Osteoblast (primary cell): ENCODE measurements around the gene CEPT1. TPM values are rescaled to one million over a fixed set of nuclear protein-coding genes. Genes with fewer than 3 reads are reported as not detected.

Experiments used
- DNase-seq: peaks from one replicate; pipeline ENCODE4 v3.0.0; 2011; ENCODE audit warnings: low spot score, mixed read lengths; ENCODE audit not compliant: insufficient read length; ENCODE audit errors: missing footprints
- H2AFZ ChIP-seq: 2 replicates; pipeline ENCODE4 v1.6.0; 2011; ENCODE audit warnings: mild to moderate bottlenecking, low read length
- H3K27ac ChIP-seq: 2 replicates; pipeline ENCODE4 v1.5.1; 2011; ENCODE audit warnings: mild to moderate bottlenecking, low read depth, low read length, moderate library complexity
- H3K27me3 ChIP-seq: 2 replicates; pipeline ENCODE4 v1.6.0; 2012; ENCODE audit warnings: mild to moderate bottlenecking, control low read depth, inconsistent platforms, low read length, moderate library complexity; ENCODE audit not compliant: insufficient read depth
- H3K36me3 ChIP-seq: 2 replicates; pipeline ENCODE4 v1.5.1; 2011; ENCODE audit warnings: mild to moderate bottlenecking, low read length, control low read depth, moderate library complexity; ENCODE audit not compliant: insufficient read depth
- H3K4me1 ChIP-seq: 2 replicates; pipeline ENCODE4 v1.5.1; 2011; ENCODE audit warnings: mild to moderate bottlenecking, low read length, control low read depth, moderate library complexity; ENCODE audit not compliant: insufficient read depth
- H3K4me2 ChIP-seq: 2 replicates; pipeline ENCODE4 v1.6.0; 2011; ENCODE audit warnings: mild to moderate bottlenecking, low read length; ENCODE audit not compliant: insufficient read depth
- H3K4me3 ChIP-seq: fragments of 200-600 bp; sonication (generic); 3 replicates; pipeline ENCODE4 v1.5.1; 2012; ENCODE audit warnings: mild to moderate bottlenecking, low read length, inconsistent platforms; ENCODE audit not compliant: insufficient read depth
- H3K79me2 ChIP-seq: 2 replicates; pipeline ENCODE4 v1.6.0; 2012; ENCODE audit warnings: mild to moderate bottlenecking, low read length, control low read depth, inconsistent platforms; ENCODE audit not compliant: insufficient read depth
- H3K9me3 ChIP-seq: 2 replicates; pipeline ENCODE4 v1.5.1; 2011; ENCODE audit warnings: low read depth, low read length, control low read depth
- H4K20me1 ChIP-seq: 2 replicates; pipeline ENCODE4 v1.6.0; 2012; ENCODE audit warnings: mild to moderate bottlenecking, low read length, control low read depth; ENCODE audit not compliant: insufficient read depth
- total RNA-seq: library from RNA; depleted of rRNA; stranded (reverse); fragments of >200 nt; gene quantifications from 2 replicates; pipeline ENCODE4 v1.2.3, GENCODE V29; 2012
- TF ChIP-seq, protein P1 (sequence below): IDR thresholded peaks from 2 replicates; pipeline ENCODE4 v1.5.1; 2011; ENCODE audit warnings: mild to moderate bottlenecking, low read depth, low read length, moderate library complexity; ENCODE audit errors: extremely low read depth

CEPT1 gene
- total RNA-seq, 1 donor, result 37.3 TPM

DNA sequence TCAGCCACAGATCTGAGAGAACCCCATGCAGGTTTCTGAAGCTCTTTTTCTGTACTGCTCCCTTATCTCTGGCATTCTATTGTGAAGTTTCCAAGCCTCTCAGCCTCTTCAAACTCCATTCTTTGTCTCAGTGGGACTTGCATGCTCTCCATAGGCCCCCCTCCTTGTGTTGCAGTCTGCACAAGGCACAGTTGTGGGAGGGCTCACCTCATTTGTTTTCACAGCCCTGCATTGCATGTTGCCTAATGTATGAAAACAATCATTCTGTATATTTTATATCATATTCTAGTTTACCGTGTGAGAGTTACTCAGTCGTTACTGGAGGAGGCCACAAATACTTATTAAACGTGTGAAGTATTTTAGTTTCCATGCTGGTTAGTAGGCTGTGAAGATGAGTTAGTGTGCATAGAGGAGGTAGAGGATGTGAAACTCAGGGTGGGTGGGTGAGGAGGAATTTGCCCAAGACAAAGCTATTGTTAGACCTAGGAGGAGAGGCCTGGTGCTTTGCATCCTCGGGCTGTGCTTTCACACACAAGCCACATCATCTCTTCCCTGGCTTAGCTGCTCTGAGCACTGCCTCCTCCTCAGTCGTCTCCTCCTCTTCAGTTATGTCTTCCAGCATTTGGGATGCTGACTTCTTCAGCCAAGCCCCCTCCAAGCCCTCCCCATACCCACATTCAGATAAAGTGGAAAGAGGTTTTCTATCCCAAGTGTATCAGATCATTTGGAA, 79.7 kb downstream of the CEPT1 start:
- Histone ChIP-seq H3K4me1 (peaks cover 8% of the 10 kb centered on the region), H3K4me3 (no peak overlapping the region), H3K4me2 (no peak overlapping the region), H3K36me3 (no peaks in the 10 kb centered on the region), H3K9me3 (no peaks in the 10 kb centered on the region), H3K79me2 (no peaks in the 10 kb centered on the region), H4K20me1 (no peaks in the 10 kb centered on the region), H2AFZ (no peak overlapping the region), H3K27ac (no peak overlapping the region), H3K27me3 (no peaks in the 10 kb centered on the region)
- no peak for DNase-seq
- TF ChIP-seq, protein P1, sequence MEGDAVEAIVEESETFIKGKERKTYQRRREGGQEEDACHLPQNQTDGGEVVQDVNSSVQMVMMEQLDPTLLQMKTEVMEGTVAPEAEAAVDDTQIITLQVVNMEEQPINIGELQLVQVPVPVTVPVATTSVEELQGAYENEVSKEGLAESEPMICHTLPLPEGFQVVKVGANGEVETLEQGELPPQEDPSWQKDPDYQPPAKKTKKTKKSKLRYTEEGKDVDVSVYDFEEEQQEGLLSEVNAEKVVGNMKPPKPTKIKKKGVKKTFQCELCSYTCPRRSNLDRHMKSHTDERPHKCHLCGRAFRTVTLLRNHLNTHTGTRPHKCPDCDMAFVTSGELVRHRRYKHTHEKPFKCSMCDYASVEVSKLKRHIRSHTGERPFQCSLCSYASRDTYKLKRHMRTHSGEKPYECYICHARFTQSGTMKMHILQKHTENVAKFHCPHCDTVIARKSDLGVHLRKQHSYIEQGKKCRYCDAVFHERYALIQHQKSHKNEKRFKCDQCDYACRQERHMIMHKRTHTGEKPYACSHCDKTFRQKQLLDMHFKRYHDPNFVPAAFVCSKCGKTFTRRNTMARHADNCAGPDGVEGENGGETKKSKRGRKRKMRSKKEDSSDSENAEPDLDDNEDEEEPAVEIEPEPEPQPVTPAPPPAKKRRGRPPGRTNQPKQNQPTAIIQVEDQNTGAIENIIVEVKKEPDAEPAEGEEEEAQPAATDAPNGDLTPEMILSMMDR, result no peak

DNA sequence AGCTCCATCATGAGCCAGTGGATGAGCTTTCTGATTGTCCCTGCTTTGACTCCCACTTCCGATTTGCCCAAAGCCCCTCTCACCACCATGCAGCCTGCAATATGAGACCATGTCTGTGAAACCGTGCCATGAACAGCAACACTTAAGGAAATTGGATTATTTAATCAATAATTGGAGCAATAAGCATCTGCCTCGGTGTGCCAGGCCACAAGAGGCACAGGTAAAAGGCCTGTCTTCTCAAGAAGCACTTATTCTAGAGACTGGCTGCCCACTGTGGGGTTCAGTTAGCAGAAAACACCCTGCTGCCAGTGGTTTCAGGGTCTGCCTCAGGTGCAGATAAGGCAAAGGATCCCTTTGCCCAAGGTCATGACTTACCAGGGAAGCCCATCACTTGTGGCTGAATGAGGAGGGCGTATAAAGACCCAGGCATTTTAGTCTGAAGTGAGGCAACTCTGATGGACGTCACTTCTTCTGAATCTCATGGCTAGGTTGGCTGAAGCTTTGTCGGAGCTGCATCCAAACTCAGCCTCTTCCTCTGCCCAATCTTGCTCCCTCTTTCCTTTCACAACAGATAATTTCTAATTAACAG, 80.4 kb downstream of the CEPT1 start:
- peaks cover 8% of the 10 kb centered on the region for H3K4me1 ChIP-seq
- TF ChIP-seq, protein P1, result no peak
- H3K4me3 ChIP-seq, result no peak overlapping the region
- no peaks in the 10 kb centered on the region for H3K79me2 ChIP-seq
- no peaks in the 10 kb centered on the region for H4K20me1 ChIP-seq
- no peak overlapping the region for H2AFZ ChIP-seq
- no peak overlapping the region for H3K27ac ChIP-seq
- no peaks in the 10 kb centered on the region for H3K36me3 ChIP-seq
- H3K9me3 ChIP-seq, result no peaks in the 10 kb centered on the region
- no peak overlapping the region for H3K4me2 ChIP-seq
- no peak for DNase-seq
- H3K27me3 ChIP-seq, result no peaks in the 10 kb centered on the region

DNA sequence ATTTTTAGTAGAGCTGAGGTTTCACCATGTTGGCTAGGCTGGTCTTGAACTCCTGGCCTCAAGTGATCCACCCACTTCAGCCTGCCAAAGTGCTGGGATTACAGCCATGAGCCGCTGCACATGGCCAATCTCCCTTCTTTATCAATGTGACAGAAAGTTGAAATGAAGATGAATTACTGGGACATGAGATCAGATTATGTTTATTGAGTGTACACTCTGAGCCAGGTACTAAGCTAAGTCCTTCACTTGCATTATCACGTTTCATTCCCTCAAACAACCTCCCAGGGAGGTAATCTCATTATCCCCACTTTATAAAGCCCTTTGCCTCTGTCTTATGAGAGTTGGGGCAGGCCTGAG, 81.2 kb downstream of the CEPT1 start:
- Histone ChIP-seq H3K4me1 (peaks cover 8% of the 10 kb centered on the region), H3K27ac (no peak overlapping the region), H4K20me1 (no peaks in the 10 kb centered on the region), H3K79me2 (no peaks in the 10 kb centered on the region), H3K36me3 (no peaks in the 10 kb centered on the region), H3K4me3 (no peak overlapping the region), H2AFZ (no peak overlapping the region), H3K4me2 (no peak overlapping the region), H3K9me3 (no peaks in the 10 kb centered on the region), H3K27me3 (no peaks in the 10 kb centered on the region)
- DNase-seq, result no peak
- TF ChIP-seq, protein P1, result no peak

DNA sequence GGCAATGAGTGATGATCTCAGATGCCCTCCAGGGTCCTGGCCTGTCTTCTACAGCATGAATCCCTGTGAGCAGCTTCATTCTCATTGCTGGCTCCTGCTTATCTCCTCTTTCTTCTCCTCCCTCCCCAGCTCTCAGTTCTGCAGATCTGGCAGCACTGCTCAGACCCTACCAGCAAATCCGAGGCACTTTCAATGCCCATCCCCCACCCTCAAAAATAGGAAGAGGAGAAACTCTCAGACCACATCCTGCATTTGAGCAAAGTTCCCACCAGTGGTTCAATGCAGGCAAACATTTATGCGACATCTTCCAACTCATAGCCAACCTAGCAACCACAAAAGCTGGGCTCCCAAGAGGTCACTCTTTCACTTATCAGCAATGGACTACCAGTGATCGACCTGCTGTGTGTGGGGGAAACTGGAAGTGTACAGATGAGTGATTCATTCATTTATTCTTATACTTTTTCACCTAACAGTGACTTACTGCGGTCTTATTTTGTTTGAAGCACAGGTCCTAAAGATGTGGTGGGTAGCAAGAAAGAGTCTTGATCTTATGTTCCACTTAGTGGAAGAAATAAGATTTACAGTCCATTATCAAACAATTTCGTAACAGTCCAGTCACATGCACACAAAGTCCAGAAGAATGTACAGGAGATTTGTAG, 81.7 kb downstream of the CEPT1 start:
- DNase-seq, result no peak
- Histone ChIP-seq H3K36me3 (no peaks in the 10 kb centered on the region), H3K9me3 (no peaks in the 10 kb centered on the region), H4K20me1 (no peaks in the 10 kb centered on the region), H3K27ac (no peak overlapping the region), H3K79me2 (no peaks in the 10 kb centered on the region), H3K4me3 (no peak overlapping the region), H3K27me3 (no peaks in the 10 kb centered on the region), H3K4me2 (no peak overlapping the region), H2AFZ (no peak overlapping the region), H3K4me1 (peaks cover 8% of the 10 kb centered on the region)
- TF ChIP-seq, protein P1, result no peak
